GM21529 (cell line): Measurements from ENCODE around the gene TCFL5.

Experiments used
- ATAC-seq: cut with Tn5 transposase; IDR thresholded peaks from one replicate; pipeline ENCODE4 v1.9.1; 2021; ENCODE audit not compliant: unreplicated experiment

The TCFL5 gene

DNA sequence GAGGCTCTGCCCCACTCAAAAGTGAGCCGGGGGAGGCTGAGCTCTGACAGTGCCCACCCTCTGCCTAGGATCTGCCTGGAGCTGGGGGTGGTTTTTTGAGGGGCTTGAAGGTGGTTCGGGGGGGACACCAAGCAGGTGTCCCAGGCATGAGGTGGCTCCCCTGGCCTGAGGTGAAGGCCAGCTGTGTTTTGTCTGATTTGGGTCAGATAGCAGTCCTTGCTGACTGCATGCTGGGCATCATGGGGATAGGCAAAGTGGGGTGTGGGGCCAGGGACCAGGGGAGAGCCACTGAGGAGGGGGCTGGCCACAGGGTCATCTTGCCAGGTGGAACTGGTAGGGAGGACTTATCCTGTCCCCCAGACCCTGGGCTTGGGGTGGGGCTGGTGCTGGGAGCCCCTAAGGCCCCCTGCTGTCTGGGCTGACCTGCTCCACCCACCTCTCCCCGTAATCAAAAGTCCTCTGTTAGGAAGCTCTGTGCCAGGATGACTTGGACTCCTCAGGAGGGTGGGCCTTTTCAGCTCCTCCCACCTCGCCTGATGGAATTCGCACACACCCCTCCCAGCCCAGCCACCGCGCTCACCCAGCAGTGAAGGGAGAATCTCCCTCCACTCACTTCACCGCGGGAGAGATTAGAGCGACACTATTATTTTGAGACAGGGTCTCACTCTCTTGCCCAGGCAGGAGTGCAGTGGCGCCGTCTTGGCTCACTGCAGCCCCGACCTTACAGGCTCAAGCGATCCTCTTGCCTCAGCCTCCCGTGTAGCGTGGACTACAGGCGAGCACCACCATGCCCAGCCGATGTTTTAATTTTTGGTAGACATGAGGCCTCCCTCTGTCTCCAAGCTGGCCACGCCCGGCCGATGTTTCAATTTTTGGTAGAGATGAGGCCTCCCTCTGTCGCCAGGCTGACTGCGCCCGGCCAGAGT, 46.3 kb downstream of the TCFL5 start:
- ATAC-seq, result no peak

DNA sequence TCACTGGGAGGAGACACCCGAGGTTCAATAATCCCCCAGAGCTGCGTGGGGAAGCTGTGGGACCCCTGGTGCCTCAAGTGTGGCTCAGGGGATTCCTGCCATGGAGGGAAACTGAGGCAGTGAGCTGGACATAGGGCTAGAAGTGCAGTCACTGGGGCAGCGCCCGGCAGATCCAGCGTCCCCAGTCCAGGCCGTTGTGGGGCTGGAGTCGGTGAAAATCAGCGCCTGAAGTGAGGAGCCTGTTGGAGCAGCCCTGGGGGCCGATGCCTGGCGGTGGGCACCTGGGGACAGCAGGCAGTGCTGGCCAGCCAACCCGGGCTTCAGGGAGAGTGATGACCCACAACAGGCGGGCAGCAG, 46.9 kb downstream of the TCFL5 start:
- ATAC-seq, result no peak

DNA sequence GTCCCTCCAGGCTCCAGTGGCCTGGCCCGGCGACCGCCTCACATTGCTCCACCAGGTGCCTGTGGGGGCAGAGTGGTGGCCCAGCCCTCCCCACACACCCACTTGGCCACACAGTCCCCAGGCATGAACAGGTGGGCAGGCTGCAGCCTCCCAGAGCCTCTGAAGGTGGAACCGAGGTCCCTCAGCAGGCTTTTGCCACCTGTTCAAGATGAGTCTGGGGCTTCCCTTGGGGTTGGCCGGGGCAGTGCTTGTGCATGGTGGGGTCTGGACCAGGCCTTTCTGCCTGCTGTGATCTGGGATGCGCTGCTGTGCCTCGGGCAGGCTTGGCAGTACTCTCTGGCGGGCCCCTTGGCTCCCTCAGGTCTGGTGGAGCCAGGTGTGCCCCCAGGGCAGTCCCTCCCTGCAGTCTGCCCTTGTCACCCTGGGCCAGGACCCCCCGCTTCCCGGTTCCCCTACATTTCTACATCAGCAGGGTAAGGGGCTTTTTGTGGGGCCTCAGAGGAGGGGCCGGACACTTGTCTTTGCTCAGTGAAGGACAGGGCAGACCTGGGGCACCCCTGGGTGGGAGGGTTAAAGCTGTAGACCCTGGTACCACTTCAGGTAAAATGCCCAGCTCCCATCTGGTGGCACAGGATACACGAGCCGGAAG, 47.4 kb downstream of the TCFL5 start:
- ATAC-seq, result no peak

DNA sequence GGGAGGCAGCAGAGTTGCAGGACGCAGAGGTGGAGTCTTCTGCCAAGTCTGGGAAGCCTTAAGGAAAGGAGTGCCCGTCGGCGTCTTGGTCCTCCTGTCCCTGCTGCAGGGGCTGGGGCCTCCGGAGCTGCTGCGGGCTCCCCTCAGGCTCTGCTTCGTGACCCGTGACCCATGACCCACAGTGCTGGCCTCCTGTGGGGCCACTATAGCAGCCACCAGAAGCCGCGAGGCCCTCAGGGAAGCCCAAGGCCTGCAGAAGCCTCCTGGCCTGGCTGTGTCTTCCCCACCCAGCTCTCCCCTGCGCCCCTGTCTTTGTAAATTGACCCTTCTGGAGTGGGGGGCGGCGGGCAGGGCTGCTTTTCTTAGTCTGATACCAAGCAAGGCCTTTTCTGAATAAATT, 48.0 kb downstream of the TCFL5 start:
- ATAC-seq, result no peak

DNA sequence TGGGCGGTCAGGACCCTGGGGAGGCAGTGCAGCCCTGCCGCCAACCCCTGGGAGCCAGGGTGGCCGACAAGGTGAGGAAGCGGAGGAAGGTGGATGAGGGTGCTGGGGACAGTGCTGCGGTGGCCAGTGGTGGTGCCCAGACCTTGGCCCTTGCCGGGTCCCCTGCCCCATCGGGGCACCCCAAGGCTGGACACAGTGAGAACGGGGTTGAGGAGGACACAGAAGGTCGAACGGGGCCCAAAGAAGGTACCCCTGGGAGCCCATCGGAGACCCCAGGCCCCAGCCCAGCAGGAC, 48.8 kb downstream of the TCFL5 start:
- ATAC-seq, result no peak

DNA sequence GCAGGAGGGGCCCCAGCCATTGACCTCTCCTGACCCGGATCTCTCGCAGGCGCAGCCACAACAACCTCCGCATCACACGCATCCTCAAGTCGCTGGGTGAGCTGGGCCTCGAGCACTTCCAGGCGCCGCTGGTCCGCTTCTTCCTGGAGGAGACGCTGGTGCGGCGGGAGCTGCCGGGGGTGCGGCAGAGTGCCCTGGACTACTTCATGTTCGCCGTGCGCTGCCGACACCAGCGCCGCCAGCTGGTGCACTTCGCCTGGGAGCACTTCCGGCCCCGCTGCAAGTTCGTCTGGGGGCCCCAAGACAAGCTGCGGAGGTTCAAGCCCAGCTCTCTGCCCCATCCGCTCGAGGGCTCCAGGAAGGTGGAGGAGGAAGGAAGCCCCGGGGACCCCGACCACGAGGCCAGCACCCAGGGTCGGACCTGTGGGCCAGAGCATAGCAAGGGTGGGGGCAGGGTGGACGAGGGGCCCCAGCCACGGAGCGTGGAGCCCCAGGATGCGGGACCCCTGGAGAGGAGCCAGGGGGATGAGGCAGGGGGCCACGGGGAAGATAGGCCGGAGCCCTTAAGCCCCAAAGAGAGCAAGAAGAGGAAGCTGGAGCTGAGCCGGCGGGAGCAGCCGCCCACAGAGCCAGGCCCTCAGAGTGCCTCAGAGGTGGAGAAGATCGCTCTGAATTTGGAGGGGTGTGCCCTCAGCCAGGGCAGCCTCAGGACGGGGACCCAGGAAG, 49.3 kb downstream of the TCFL5 start:
- ATAC-seq, result no peak

DNA sequence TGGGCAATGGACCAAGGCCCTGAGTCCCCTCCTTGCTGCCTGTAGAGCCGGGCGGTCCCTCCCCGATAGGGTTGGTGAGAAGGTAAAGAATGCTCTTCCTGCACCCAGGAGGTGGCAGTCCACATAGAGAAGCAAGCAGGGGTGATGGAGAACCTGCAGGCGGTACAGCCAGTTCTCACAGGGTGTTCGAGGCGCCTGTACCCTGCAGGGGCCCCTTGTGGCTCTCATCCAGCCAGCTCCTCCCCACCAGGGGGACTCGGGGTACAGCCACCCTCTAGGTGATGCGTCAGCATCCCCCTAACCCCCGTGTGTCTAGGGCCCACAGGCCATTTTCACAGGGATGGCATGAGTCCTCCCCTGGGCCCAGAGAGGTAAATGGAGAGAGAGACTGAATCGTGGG, 49.9 kb downstream of the TCFL5 start:
- ATAC-seq, result no peak

DNA sequence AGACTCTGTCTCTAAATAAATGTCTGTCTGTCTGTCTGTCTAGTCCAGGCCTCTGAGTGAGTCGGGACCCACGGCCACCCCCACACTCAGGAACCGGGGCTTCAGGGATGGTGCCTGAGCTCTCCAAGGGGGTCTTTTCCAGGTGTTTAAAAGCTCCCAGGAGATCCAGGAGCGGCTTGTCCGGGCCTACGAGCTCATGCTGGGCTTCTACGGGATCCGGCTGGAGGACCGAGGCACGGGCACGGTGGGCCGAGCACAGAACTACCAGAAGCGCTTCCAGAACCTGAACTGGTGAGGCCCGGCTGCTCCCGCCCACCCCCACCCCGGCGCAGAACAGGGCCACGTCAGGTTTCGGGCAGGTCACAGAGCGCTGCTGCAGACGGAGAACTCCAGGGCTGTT, 50.3 kb downstream of the TCFL5 start:
- ATAC-seq, result no peak

DNA sequence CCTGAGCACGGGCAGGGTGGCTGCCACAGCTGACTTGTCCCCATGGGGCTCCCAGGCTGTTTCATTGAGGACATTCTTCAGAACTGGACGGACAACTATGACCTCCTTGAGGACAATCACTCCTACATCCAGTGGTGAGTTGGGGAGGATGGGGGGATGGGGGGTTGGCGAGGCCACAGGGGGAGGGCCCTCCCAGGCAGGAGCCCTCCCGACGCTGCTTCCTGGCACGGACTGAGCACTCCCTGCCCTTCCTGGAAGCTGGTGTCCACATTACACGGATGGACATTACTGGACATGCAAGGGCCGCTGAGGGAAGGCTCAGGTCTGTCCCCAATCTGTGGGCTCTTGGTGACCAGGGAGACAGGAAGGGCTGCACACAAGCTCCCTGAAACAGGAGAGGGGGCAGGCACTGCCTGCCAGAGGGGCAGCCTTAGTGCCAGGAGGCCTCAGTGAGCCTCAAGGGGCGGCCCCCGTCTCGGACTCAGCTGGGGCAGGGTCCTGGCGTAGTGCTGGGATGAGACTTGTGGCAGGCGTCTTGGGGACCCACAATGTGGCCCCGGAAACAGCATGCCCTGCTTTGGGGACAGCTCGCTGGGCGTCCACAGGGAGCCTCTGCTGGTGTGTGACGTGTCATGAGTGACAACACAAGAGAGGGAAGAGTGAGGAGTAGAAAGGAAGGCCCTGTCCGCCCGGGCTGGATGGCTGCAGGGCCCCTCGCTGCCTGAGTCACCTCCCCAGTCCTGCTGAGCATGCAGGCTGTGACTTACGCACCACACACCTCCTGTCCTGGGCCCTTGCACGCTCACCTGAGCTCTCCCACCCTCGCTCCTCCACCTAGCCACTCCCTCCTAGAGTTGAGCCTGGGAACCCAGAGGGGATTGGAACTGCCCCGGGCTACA, 51.8 kb downstream of the TCFL5 start:
- ATAC-seq, result no peak

DNA sequence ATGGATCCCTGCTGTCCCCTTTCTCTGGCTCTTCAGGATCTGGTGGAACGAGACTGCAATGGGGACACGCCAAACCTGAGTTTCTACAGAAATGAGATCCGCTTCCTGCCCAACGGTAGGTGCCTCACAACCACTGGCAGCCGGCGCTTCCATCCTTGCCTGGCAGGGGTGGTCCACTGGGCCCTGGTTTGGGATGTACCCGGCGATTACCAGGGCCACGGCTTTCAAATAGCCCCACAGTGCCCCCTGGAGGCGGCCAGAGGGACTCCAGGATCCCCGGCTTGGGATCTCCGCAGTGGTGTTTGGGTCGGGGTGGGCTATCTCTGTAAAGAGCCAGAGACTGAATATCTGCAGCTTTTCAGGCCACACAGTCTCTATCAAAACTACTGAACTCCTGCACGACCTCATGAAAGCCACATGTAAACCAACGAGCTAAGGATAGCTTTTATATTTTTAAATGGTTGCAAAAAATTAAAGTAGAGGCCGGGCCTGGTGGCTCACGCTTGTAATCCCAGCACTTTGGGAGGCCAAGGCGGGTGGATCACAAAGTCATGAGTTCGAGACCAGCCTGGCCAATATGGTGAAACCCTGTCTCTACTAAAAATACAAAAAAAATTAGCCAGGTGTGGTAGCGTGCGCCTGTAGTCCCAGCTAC, 53.3 kb downstream of the TCFL5 start:
- ATAC-seq, result peak; percentile 37

DNA sequence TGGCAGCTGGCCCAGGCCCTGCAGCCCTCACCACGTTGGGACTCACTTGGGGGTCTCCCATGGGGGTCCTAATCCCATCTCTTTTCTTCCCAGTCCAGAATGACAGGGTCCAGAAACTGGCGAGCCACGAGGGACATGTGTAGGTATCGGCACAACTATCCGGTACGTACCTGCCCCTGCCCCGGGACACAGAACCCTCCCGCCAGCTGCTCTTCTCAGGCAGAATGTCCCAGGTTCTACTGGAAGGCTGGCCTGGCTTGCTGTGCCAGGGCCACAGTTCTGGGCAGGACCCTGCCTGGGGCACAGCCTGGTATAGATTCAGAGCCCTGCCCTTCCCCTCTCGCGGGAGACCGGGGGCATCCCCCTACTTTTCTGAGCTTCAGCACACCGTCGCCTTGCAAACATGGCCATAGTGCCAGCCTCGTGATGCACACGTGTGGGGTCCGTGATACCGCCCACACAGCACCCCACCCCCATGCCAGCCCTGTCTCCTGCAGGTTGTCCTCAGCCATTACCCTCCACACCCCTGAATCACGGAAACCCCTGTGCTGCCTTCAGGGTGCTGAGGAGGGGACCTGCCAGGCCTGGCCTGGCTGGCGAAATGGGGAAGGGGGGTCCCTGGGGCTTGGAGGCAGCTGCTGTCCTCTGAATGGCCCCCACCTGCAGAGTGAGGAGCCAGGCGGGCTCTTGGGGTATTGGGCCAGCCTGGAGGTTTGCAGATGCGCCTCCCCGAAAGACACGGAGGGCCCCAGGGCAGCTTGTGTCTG, 54.0 kb downstream of the TCFL5 start:
- no peak for ATAC-seq

DNA sequence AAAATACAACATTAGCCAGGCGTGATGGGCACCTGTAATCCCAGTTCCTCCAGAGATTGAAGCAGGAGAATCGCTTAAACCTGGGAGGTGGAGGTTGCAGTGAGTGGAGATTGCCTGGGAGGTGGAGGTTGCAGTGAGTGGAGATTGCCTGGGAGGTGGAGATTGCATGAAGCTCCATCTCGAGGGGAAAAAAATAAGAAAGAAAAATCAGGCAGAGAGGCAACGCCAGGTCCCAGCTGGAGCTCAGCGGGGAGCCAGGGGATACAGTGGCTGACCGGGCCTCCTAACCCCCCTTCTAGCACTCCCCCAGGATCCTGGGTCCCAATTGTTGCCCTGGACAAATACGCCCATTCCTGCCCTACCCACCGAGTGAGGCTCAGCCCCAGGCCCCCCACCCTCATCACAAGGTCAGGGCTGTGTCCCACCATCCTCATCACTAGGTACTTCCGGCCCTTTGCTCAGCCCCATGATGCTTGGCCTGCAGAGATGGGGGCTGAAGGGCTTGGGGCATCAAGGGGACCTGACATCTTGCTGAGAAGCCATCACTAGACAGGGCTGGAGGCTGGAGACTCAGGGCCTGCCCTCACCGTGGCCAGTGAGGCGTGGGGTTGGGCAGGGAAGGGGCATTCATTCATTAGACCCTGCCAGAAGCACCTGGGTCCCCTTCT, 55.1 kb downstream of the TCFL5 start:
- no peak for ATAC-seq

DNA sequence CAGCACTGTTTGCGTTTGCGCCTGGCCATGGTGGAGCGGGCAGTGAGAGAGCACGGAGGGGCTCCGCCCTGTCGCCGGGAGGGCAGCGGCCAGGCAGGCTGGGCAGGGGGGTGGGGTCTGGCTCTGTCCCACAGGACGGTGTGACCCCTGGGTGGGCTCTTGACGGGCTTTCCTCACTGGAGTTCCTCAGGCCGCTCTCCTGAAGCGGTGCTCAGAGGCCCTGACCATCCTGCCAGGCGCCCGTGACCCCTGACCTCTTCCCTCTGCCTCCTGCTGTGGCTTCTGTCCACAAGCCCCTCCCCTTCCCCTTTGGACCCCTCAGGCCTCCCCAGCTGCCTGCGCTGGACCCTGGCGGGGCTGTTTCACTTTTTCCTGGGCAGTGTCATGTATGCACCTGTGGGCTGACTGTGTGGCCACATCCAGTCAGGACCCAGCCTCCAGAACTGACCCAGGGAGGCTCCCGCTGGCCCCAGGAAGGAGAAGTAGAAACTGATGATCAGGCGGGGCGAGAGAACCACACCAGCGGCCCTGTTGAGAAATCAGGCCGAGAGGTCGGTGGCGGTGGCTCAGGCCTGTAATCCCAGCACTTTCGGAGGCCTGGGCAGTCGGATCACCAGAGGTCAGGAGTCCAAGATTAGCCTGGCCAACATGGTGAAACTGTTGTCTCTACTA, 55.8 kb downstream of the TCFL5 start:
- no peak for ATAC-seq

DNA sequence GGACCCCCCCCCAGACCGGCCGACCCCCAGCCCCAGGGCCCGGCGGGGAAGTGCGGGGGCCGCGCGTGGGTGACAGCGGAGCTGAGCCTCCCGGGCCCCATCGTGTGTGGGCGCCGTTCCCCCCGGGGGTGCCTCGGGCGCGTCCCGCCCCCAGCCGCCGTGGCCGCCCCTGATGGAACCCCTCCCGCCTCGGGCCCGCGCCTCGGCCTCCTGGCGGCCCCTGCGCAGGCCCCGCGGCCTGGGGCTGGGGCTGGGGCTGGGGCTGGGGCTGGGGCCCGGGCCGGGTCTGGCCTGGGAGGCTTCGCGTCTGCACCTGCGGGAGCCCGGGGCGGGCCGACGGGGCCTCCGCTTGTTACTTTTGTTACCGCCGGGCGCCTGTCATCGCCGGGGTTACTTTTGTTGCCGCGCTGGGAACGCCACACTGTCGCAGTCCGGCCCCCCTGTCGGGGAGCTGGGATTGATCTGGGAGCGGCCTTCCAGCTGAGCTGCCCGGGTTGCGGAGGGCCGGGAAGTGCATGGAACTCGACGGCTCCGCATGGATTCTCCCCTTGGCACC, 56.4 kb downstream of the TCFL5 start:
- peak; percentile 20 for ATAC-seq

DNA sequence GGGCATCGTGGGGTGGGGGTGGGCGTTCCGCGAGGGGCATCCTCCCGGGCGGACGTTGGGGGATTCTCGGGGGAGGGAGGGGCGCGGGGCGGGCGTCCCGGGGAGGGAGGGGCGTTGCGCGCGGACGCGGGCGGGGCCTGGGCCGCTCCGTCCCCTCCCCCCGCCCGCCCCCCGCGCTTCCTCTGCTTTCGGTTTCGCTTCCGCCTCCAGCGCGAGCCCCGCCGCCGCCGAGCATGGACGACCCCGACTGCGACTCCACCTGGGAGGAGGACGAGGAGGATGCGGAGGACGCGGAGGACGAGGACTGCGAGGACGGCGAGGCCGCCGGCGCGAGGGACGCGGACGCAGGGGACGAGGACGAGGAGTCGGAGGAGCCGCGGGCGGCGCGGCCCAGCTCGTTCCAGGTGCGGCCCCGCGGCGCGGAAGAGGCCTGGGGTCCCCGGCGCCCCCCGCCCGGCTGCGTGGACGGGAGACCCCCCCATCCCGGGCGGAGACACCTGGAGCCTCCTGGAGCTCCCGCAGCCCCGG, 56.9 kb downstream of the TCFL5 start, which contains the start of gene OGFR:
TSS of gene OGFR (plus strand) at position 209 of the 528 bp plus-strand sequence. CDS start at position 234, 25 bp downstream.
- peak; percentile 45 for ATAC-seq

DNA sequence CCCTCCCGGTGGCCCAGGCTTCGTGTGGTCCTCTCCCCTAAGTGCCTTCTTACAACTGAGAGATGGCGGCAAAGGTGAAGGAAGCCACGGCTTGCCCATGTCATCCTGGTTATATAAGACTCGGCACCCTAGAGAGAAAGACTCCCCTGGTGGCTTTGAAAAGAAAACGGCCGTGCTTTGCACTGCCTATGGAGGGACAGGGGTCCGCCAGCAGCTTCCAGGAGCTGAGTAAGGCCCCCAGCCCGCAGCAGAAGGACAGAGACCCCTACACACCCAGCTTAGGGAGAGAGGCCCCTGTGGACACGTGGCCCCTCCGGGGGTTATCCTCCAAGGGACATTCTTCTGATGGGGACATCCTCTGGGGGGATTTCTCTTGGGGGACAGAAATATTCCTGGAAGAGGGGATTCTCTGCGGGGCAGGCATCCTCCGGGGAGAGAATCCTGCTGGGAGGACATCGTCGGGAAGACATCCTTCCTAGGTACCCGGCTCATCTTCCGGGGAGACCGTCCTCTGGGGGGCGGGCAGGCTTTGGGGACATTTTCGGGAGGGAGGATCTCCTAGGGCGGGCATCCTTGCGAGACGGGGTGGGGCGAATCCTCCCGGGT, 57.5 kb downstream of the TCFL5 start:
- ATAC-seq, result peak; percentile 6

DNA sequence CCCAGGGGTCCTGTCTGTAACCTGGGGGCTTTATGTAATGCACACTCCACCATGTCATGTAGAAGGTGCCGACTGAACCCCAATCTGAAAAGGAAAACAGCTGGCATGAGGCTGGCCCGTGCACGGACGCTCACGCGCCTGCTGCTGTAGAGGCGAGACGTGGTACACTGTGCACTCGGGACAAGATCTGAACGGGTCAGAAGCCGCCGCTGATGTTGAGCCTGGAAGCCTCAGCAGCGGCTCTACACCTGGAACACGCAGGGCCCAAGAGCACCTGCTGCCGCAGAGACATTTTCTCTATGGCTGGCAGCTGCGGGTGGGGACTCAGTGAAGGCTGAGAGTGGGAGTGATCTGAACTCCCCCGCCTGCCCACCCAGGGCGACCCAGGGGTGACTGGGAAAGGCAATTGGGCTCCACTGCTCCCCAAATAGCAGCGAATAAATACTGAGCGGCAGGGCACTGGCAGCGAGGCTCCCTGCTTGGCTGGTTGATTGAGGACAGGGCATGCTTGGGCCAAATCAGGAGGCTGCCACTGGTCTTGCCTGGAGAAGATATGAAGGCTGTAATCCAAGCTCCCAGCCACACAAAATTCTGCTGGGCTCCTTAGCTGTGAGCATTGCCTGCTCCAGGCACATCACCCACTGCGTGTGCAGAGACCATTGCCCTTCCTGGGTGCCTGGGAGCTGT, 59.5 kb downstream of the TCFL5 start:
- no peak for ATAC-seq
